GM19238 (cell line): Measurements from ENCODE around the gene ZNF460.

Experiments
- DNase-seq: peaks from one replicate; pipeline ENCODE4 v3.0.0; 2011; ENCODE audit warnings: low spot score; ENCODE audit not compliant: insufficient read length

The ZNF460 gene

DNA sequence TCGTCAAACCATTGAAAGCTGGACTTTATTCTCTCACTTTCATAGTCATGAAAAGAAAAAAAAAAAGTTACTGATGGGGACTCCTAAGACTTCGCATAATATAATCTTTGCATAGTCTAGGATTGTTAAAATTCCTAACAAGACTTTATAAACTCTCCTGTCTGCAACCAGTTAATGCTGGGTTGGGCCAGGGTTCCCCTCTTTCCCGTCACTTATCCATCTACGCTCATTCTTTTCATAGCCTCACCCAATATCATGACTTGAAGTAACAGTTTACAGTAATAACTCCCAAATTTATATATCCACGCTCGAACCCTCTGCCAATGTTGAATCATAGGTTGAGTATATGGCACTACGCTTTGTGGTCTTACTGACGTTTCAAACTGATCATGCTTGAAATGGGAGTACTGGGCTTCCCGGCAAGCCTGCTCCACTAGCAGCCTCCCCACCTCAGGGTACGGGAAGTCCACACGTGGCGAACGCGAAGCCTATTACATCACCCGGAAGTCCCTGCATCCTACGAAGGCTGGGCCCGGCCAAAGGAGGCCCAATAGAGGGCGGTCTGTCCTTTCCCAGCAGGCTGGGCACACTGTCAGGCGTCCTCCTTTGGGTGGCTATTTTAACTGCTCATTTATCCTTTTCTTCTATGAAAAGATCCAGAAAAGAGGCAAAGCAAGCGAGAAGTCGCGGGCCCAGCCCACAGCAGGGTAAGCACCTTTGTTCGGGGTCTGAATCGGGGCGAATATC, 694 bp upstream of the ZNF460 start:
- DNase-seq: peak; percentile 70

DNA sequence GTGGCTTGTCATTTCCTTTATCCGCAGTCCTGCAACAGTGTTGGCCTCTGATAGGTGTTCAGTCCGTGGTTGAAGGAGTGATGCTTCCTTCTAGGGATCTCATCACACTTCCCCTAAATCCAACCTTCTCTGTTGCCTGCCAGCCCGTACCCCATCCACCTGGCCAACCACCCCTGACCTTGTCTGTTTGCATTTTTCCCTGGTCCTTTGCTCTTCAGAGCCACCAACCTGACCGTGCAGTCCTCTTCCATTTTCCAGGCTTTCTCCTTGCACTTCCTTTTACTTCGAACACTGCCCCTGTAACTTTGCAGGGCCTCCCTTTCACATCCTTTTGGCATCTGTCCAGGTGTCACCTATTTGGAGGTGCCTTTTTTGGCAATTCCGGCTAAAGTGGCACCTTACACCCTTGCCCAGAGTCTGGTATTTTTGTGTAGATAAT, 696 bp downstream of the ZNF460 start:
- no peak for DNase-seq

DNA sequence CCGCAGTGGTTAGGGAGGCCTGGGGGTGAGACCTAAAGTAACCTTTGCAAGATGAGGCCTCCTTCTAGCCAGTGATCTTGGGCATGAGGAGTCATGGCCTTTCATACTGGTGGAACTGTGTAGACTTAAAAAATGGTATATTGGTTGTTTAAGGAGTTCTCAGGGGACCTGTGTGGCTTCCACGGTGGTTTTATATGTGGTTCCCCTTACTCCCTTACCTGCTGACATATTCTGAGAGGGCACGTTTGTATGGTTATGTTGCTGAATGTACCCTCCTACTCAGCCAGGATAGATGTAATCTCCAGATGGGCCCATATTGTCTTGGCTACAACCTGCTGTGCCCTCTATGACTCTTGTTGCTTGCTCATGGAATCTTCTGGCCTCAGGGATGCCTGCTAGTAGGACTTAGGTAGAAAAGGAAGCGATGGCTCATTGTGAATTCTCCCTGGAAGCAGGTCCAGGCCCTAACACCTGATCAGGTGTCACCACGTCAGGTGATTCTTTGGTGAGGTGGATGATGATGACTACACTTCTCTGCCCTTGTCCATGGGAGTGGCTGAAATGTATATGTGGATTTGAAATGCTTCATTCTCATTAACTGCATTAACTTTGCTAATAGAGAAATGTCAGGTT, 1.8 kb downstream of the ZNF460 start:
- DNase-seq: no peak

DNA sequence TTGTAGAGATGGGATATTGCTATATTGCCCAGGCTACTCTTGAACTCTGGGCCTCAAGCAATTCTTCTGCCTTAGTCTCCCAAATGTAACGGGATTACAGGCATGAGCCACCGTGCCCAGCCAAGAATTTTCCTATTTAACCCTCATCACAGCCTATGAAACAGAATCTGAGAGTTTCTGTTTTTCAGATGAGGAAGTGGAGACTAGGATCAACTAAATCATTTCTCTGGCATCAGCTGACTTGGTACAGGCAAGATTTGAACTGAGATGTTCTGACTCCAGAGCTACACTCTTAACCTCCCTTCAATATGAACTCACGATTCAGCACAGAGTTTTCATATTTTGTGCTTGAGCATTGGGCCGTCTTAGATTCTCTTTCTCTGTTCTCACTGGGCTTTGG, 8.1 kb downstream of the ZNF460 start:
- no peak for DNase-seq

DNA sequence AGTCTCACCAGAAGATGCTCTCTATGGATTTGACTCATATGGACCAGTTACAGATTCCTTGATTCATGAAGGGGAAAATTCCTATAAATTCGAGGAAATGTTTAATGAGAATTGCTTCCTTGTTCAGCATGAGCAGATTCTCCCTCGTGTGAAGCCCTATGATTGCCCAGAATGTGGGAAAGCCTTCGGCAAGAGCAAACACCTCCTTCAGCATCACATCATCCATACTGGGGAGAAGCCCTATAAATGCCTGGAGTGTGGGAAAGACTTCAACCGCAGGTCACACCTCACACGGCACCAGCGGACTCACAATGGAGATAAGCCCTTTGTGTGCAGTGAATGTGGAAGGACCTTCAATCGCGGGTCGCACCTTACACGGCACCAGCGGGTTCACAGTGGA, 10.7 kb downstream of the ZNF460 start:
- no peak for DNase-seq

DNA sequence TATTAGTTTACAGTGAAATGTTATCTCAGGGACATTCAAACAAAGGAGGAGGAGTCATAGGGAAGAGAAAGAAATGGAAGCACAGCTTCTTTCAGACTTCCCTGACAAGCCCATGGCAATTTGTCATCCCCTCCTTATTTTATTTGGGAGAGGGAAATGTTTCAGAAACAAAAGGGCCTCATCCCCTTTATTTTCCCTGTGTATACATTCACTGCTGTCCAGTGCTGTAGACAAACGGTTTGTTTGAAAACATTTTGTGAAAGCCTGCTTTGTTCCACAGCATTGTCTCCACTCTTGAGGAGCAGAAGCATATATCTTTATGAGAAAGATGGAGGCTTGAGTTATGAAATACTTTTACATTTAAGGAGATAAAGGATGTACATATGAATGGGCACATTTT, 12.3 kb downstream of the ZNF460 start:
- DNase-seq: no peak

DNA sequence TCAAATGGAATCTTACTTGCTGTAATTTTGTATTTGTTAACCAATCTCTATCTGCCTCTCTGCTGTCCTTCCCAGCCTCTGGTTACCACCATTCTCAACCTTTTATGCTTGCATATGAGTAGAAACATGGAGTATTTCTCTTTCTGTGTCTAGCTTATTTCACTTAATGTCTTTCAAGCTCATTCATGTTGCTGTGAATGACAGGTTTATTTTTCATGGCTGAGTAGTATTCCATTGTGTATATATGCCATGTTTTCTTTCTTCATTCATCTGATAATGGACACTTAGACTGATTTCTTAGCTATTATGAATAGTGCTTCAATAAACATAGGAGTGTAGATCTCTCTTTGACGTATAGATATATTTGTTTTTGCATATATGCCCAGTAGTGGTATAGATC, 13.4 kb downstream of the ZNF460 start:
- DNase-seq: no peak

DNA sequence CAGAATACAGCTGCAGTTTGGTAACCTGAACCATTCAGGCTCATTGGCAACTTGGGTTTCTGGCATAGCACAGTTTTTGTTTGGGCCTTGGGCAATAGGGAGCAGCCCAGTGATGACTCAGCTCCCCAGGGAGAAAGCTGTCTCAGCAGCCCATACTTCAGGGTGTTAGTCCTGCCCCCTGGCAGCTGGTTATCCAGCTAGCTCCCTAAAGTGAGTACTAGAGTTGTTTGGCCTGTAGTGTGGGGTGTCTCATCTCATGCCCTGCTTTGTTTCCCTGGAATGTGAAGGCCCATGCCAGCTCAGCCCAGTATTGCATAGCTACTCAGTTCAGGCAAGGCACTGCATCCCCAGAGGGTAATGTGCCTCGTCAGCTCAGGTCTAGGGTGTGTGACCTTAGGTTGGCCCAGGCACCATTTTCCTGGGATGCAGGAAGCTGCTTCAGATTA, 21.8 kb downstream of the ZNF460 start:
- DNase-seq: no peak

DNA sequence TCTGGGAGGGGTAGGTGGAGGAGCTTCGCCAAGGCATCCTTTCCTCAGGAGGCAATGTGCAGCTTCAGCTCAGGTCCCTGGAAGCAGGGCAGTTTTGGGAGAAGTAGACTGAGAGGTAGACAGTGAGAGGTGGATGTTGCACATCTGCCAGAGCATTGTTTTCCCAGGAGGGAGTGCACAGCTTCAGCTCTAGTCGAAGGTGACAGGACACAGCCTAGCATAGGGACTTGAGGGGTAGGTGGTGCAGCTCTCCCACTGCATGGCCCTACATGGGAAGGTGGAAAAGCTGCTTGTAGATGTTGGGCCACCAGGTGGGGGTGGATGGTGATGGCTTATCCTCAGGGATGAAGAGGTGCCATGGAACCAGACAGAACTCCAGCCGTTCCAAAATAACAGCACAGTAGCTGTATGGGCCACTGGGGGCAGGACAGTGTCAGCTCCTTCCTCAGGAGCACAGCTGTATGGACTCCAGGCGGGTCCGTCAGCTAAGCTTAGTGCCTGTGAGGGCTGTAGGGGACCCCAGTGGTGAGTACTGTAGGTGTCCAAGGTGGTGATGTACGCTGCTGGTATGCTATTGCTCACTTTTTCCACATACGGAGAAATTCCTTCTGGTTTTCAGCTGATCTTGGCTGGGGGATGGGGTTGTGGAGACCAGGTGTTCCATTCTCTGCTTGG, 22.6 kb downstream of the ZNF460 start:
- no peak for DNase-seq

DNA sequence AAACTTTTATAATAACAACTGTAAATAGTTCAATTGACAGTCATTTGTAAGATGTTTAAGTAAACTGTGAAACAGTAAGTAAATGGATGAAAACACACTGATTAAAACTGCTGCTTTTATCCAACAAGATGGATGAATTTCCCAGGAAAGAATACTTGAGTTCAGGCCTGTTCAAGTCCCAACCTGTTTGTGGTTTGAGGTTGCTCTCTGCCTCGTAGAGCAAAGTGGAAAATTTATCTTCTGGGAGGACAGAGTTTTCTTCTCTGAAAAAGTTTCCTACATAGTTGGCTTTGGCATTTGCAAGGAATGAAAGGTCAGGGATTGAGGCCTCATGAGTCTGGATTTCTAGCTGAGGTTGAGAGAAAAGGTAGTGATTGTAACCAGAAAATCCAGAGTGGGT, 24.8 kb downstream of the ZNF460 start:
- DNase-seq: no peak

DNA sequence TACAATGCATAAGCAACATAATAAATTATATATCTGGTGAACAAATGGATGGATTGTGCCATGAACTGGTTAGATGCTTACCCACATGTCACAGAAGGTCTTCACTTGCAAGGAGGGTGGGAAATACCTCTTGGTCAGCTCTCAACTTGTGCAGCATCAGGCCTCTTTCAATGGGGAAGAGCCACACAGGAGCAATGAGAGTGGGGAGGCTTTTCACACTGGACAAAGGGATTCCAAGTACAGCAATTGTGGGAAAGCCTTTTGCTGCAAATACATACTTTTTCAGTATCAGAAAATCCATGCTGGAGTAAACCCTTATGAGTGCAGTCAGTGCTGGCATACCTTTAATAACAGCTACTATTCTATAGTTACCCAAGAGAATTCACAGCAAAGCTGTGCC, 28.2 kb downstream of the ZNF460 start:
- DNase-seq: no peak

DNA sequence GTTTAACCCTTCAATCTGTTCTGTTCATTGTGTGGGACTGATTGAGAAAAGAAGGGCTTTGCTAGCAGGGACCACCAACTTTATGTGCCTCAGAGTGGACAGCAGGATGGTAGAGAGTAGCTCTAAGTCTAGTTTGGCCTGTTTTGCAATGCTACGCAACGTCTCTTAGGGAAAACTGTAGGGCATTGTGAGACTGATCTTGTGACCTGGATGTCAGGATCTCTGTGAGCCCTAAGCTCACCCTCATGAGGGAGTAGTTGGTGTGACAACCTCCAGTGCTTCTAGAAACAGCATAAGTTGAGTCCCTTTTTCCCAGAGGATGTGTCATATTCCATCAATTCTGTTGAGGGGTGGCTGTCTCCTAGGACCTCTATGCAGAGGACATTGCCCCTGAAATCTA, 30.5 kb downstream of the ZNF460 start:
- no peak for DNase-seq

DNA sequence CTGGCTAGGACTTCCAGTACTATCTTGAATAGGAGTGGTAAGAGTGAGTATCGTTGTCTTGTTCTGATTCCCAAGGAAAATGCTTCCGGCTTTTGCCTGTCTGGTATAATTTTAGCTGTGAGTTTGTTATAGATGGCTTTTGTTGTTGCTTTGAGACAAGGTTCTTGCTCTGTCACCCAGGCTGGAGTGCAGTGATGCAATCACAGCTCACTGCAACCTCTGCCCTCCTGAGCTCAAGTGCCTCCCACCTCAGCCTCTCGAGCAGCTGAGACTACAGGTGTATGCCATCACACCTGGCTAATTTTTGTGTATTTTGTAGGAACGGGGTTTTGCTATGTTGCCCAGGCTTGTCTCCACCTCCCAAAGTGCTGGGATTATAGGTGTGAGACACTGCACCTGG, 33.9 kb downstream of the ZNF460 start:
- DNase-seq: no peak

DNA sequence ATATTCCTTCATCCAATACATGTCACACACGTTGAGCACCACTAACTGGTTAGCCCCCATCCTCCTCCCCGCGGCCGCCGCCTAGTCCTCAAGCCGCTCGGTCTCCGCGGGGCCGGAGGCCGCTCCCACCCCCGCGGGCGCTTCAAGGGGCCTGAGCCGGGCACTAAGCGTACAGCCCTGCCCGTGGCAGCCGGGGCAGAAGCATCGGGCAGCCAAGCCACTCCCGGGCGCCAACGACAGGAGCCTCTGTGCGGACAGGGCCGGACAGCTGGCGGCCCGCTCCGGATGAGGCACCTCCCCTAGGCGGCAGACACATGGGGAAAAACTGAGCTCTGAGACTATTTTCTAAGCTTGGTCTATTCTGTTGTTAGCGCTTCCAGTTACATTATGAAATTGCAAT, 37.2 kb downstream of the ZNF460 start:
- DNase-seq: no peak

DNA sequence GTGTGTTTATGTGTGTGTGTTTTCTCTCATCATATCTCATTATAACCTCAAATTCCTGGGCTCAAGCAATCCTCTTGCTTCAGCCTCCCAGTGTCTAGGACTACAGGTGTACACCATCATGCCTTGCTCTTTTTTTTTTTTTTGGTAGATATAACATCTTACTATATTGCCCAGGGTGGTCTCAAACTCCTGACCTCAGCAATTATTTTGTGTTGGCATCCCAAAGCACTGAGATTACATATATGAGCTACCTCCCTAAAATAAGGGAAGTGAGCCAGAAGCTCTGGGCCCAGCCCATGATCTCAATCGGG, 39.5 kb downstream of the ZNF460 start:
- no peak for DNase-seq

DNA sequence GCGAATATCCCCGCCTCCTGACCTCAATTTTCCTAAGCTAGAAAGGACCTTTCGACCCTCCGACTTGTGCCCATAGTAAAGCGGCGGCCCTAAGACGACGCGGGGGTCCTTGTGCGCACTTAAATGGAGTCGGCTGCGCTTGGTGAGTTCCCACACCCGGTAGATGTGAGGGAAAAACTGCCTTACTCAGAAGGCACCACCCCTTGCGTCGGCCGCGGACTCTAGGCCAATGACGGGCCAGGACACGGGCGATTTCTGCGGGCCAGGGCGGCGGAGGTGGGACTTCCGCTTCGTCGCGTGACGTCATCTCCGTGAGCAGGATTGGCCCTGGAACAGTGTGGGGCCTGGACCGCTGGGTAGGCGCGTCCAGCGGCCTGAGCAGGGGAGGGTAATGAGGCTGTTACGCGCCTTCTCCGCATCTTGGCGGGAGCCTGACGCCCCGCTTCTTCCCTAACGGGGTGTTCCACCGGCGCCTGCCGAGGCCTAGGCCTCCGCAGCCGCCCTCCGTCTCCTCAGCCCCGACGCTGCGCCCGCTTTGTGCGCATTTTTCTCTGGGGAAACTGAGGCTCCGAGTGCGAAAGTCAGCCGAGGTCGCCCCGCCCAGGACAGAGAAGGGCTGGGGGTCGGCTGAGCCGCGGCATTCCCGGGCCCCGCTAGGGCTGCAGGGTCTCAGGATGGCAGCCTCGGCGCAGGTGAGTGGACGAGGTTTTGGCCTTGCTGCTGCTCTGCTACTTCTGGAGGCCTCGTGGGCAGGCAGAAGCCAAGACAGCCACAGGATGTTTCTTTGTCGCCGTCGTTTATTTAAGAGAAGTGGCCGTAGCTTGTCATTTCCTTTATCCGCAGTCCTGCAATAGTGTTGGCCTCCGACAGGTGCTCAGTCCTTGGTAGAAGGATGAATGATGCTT, 40.1 kb downstream of the ZNF460 start, which contains the start of gene ZNF543:
ZNF543 (plus strand) TSS at position 293 of the 905 bp plus-strand sequence; CDS start at position 675, 382 bp downstream.
- DNase-seq: peak; percentile 97

DNA sequence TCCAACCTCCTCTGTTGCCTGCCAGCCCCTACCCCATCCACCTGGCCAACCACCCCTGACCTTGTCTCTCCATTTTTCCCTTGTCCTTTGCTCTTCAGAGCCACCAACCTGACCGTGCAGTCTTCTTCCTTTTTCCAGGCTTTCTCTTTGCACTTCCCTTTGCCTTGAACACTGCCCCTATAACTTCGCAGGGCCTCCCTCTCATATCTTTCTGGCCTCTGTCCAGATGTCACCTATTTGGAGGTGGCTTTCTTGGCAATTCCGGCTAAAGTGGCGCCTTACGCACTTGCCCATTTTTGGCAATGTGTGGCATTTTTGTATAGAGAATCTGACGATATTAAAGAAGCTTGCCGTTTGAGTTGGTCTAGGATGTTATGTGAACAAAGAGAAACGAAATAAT, 40.8 kb downstream of the ZNF460 start:
- DNase-seq: no peak

DNA sequence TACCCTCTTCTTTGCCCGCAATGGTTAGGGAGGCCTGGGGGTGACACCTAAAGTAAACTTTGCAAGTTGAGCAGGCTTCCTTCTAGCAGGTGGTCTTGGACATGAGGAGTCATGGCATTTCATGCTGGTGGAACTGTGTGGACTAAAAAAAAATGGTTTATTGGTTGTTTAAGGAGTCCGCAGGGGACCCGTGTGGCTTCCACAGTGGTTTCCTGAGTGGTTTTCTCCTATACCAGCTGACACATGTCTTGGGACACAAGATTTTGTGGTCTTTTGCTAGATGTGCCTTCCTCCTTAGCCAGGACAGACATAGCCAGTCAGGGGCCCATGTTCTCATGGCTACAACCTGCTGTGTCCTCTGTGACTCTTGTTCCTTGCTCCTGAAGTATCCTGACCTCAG, 41.5 kb downstream of the ZNF460 start:
- DNase-seq: no peak

DNA sequence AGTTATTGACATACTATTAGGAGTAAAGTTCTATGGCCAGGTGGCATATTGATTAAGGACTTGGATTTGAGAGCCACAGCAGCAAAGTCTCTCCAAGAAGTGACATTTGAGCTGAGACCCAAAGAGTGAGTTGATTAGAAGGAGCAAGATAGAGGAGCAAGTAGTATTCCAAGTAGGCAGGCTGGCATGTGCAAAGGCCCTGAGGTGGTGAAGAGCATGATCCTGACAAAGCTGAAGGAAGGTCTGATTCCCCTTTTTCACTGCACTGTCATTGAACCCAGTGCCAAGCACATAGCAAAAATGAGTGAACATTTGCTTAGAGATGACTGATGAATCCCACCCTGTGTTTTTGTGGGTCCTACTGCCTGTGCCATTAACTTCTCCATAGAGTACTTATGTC, 44.7 kb downstream of the ZNF460 start:
- no peak for DNase-seq

DNA sequence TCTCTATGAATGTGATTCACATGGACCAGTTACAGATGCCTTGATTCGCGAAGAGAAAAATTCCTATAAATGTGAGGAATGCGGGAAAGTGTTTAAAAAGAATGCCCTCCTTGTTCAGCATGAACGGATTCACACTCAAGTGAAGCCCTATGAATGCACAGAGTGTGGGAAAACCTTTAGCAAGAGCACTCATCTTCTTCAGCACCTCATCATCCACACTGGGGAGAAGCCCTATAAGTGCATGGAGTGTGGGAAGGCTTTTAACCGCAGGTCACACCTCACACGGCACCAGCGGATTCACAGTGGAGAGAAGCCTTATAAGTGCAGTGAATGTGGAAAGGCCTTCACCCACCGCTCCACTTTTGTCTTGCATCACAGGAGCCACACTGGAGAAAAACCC, 47.7 kb downstream of the ZNF460 start:
- no peak for DNase-seq

DNA sequence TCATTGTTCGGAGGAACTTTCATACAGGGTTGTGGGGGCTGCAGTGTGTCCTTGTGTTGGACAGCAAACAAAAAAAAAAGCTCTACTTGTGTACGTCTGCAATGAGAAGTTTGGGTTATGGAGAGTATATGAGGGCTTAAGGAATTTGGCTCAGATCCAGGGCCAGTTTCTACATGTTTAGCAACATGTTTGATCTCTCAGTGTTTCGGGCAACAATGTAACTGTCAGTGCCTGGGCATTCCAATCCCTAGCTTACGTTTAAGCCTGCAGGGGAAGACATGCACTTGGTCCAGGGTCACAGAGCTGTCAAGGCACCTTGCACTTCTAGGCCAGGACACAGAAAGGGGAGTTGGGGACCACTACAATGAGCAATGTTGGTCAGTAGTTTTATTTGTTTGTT, 53.9 kb downstream of the ZNF460 start:
- DNase-seq: no peak

DNA sequence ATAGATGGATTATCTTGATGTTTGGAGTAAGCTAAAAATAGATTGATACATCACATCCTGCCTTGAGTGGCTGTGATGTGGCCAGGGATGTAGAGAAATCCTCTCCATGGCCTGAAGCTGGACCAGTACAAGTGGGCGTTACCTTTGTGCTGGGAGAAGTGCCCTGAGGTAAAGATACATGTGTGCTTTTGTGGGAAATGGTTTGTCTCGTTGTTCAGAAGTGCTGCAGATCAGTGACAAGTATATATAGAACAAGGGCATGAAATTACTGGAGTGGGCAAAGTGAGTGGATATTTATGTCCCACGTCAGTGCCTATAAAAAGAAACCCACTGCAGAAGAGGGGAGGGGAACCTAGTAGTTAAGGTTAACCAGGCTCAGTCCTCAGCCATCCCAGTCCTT, 58.6 kb downstream of the ZNF460 start:
- DNase-seq: no peak
